Vagina (tissue), 2 donors: ENCODE data around the gene CFAP61. TPM values are rescaled to one million over a fixed set of nuclear protein-coding genes. Genes with fewer than 3 reads are reported as not detected.

Experiments used
- DNase-seq, 2 donors: peaks; one replicate each; pipeline ENCODE4 v3.0.0-alpha.2; 2017; ENCODE audit errors: extremely low spot score in 2 of 2
- H3K27ac ChIP-seq: fragments of 200-600 bp; sonication (generic); one replicate; pipeline ENCODE4 v1.5.1; 2019
- H3K27me3 ChIP-seq: fragments of 200-600 bp; sonication (generic); one replicate; pipeline ENCODE4 v1.5.1; 2019
- H3K36me3 ChIP-seq, 2 donors: fragments of 200-600 bp; sonication (generic); one replicate each; pipeline ENCODE4 v1.5.1; 2017 to 2019
- H3K4me1 ChIP-seq: fragments of 200-600 bp; sonication (generic); one replicate; pipeline ENCODE4 v1.5.1; 2019
- H3K4me3 ChIP-seq, 2 donors: fragments of 200-600 bp; sonication (generic); 1 replicate in 1 of 2; 2 replicates in 1 of 2; pipeline ENCODE4 v1.5.1; 2016 to 2019
- H3K9me3 ChIP-seq: fragments of 200-600 bp; sonication (generic); one replicate; pipeline ENCODE4 v1.5.1; 2019
- CTCF ChIP-seq, 3 experiments: fragments of 450-650 bp in 2 of 3; fragments of 200-600 bp in 1 of 3; sonication (generic) in 1 of 3; IDR thresholded peaks; one replicate each; pipeline ENCODE4 v1.5.1; 2017 to 2019; ENCODE audit warnings: antibody characterized with exemption in 3 of 3, mild to moderate bottlenecking in 2 of 3, moderate library complexity in 2 of 3
- POLR2A ChIP-seq, 2 donors: fragments of 450-650 bp; IDR thresholded peaks; one replicate each; pipeline ENCODE4 v1.6.1; 2017; ENCODE audit warnings: antibody characterized with exemption in 2 of 2, mild to moderate bottlenecking in 2 of 2, moderate library complexity in 2 of 2
- POLR2AphosphoS5 ChIP-seq, 2 donors: sonication (generic); formaldehyde crosslinking; IDR thresholded peaks; one replicate each; pipeline ENCODE4 v1.9.0; 2017; ENCODE audit warnings: antibody characterized with exemption in 2 of 2, mild to moderate bottlenecking in 2 of 2, low read depth in 1 of 2; ENCODE audit not compliant: insufficient read depth in 1 of 2
- intact Hi-C: fragments of 100-400 bp; cut with DNase I; formaldehyde crosslinking; loops from one replicate; pipeline ENCODE4 v1.15.1; 2023
- total RNA-seq: library from RNA; depleted of rRNA; stranded (reverse); fragments of >200 nt; gene quantifications from one replicate; pipeline ENCODE4 v1.2.3, GENCODE V29; 2016

The CFAP61 gene
- total RNA-seq, 1 donor from 2014 or later: 1.5 TPM

- no peak for TF ChIP-seq POLR2AphosphoS5 (IDR thresholded peaks at IDR 0.05; ENCODE audit: insufficient read depth in 1 of 2, low read depth in 1 of 2)
- no peak for TF ChIP-seq CTCF (IDR thresholded peaks at IDR 0.05)
- no peak overlapping the region for H3K4me3 ChIP-seq
- H3K27me3 ChIP-seq: no peaks in the 10 kb centered on the region
- intact Hi-C loops: no loop called here
- H3K36me3 ChIP-seq: no peaks in the 10 kb centered on the region
- no peaks in the 10 kb centered on the region for H3K4me1 ChIP-seq
- H3K27ac ChIP-seq: no peak overlapping the region
- H3K9me3 ChIP-seq: no peaks in the 10 kb centered on the region
- DNase-seq: no peak
These were observed 108.2 kb downstream of the CFAP61 start for GRCh38 chr20:20160520-20160919.

DNA sequence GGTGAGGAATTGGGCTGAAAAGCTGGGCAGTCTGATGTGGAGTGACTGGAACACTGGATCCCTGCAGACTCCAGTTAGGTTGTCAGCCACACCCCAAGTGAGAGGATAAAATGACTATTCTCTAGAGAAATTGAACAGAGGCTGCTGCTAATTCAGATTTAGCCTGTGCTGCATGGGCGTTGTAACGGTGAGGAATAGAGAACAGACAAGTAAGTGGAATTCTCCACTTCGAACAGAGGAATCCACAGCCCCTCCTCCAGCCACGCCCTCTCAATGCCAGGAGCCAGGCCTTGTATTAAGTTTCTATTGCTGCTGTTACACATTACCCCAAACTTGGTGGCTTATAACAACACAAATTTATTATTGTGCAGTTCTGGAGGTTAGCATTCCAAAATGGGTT lies 109.3 kb downstream of the CFAP61 start:
- TF ChIP-seq POLR2AphosphoS5 (IDR thresholded peaks at IDR 0.05; ENCODE audit: insufficient read depth in 1 of 2, low read depth in 1 of 2) (no peak), POLR2A (IDR thresholded peaks at IDR 0.05) (no peak), CTCF (IDR thresholded peaks at IDR 0.05) (no peak)
- H3K4me3 ChIP-seq: no peak overlapping the region
- no peak overlapping the region for H3K27ac ChIP-seq
- H3K27me3 ChIP-seq: no peaks in the 10 kb centered on the region
- DNase-seq: no peak
- H3K36me3 ChIP-seq: no peaks in the 10 kb centered on the region
- H3K9me3 ChIP-seq: no peaks in the 10 kb centered on the region
- intact Hi-C loops: no loop called here
- H3K4me1 ChIP-seq: no peaks in the 10 kb centered on the region

DNA sequence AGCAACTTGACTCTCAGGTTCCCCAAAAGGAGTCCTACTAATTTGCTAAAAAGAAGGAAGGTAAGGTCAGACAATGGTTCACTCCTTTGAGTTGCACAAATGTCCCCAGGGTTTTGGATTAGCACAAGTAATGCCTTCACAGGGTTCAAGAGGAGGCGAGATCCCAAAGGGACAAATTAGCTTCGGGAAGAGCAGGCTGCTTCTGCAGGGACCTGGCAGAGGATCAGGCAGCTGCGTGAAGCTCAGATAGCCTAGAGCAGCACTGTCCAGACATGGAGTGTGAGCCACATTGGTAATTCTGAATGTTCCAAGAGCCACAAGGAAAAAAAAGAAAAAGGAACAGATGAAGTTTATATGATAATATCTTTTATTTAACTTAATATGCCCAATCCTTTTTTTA lies 115.4 kb downstream of the CFAP61 start:
- Histone ChIP-seq H3K9me3 (no peaks in the 10 kb centered on the region), H3K27me3 (no peaks in the 10 kb centered on the region), H3K4me3 (no peak overlapping the region), H3K36me3 (no peaks in the 10 kb centered on the region), H3K4me1 (no peaks in the 10 kb centered on the region), H3K27ac (no peak overlapping the region)
- no peak for DNase-seq
- no peak for TF ChIP-seq CTCF (IDR thresholded peaks at IDR 0.05)
- no peak for TF ChIP-seq POLR2AphosphoS5 (IDR thresholded peaks at IDR 0.05; ENCODE audit: insufficient read depth in 1 of 2, low read depth in 1 of 2)
- TF ChIP-seq POLR2A (IDR thresholded peaks at IDR 0.05): no peak
- intact Hi-C loops: no loop called here

DNA sequence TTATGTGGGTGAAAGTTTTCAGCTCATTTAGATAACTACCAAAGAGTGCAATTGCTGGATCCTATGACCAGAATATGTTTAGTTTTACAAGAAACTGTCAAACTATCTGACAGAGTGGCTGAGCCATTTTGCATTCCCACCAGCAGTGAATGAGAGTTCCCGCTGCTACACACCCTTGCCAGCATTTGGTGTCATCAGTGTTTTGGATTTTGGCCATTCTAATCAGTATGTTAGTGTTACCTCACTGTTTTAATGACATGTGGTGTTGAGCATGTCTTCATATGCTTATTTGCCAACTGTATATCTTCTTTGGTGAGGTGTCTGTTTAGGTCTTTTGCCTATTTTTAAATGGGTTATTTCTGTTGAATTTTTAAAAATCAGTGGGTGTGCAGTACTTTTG lies 120.9 kb downstream of the CFAP61 start:
- Histone ChIP-seq H3K9me3 (no peaks in the 10 kb centered on the region), H3K27ac (no peak overlapping the region), H3K36me3 (no peaks in the 10 kb centered on the region), H3K4me3 (no peak overlapping the region), H3K27me3 (no peaks in the 10 kb centered on the region), H3K4me1 (no peaks in the 10 kb centered on the region)
- TF ChIP-seq CTCF (IDR thresholded peaks at IDR 0.05): no peak
- no peak for TF ChIP-seq POLR2A (IDR thresholded peaks at IDR 0.05)
- no peak for TF ChIP-seq POLR2AphosphoS5 (IDR thresholded peaks at IDR 0.05; ENCODE audit: insufficient read depth in 1 of 2, low read depth in 1 of 2)
- DNase-seq: no peak
- intact Hi-C loops: no loop called here

DNA sequence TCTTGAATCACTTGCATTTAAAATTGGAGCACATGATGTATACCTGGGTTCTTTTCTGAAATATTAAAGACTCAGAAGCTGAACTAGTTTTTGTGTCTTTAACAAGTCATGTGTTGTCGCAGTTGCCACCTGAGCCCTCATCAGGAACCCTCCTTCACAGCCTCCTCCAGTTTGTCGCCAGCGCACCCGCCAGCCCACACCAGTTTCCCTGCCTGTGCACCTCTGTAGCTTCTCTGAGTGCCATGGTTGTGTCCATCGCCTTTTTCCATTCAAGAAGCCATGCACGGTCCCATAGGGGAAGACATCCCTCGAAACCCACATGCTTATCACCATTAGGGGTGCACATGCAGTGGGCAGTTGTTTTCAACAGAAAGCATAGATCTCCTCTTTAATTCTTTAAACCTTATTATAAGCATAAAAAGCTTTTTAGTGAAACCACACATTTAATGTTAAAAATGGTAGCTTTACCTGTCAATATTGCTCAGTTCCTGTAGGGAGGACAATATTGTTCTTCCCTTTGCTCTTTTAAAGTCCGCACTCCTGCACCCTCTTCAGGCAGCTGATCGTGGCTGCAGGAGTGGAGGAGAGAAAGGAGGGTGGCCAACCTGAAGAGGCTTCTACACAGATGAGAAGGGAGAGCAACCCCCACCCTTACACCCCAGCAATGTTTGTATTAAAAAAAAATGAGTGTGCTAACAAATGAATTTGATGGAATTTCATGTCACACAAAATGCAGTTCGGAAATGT lies 121.9 kb downstream of the CFAP61 start:
- no peak overlapping the region for H3K27ac ChIP-seq
- no peak for DNase-seq
- intact Hi-C loops: no loop called here
- no peaks in the 10 kb centered on the region for H3K4me1 ChIP-seq
- H3K4me3 ChIP-seq: no peak overlapping the region
- no peak for TF ChIP-seq POLR2AphosphoS5 (IDR thresholded peaks at IDR 0.05; ENCODE audit: insufficient read depth in 1 of 2, low read depth in 1 of 2)
- no peaks in the 10 kb centered on the region for H3K27me3 ChIP-seq
- no peaks in the 10 kb centered on the region for H3K36me3 ChIP-seq
- no peaks in the 10 kb centered on the region for H3K9me3 ChIP-seq
